SK-N-SH (cell line): Measurements from ENCODE around the gene DTD2.

Experiments used
- CHD2 ChIP-seq: fragments of 150-350 bp; IDR thresholded peaks from 2 replicates; pipeline ENCODE4 v1.6.1; 2018; ENCODE audit warnings: low read length; ENCODE audit not compliant: partially characterized antibody
- EP300 ChIP-seq, 2 experiments: IDR thresholded peaks; 2 replicates each; pipeline versions ENCODE4 v1.4.0 to v1.6.1; 2012; ENCODE audit warnings: borderline replicate concordance in 1 of 2, low read depth in 1 of 2, low read length in 1 of 2
- FOSL2 ChIP-seq: IDR thresholded peaks from 2 replicates; pipeline ENCODE4 v1.4.0; 2012; ENCODE audit warnings: low read depth, mild to moderate bottlenecking, moderate library complexity, borderline replicate concordance
- GABPA ChIP-seq: IDR thresholded peaks from 2 replicates; pipeline ENCODE4 v1.4.0; 2012; ENCODE audit warnings: low read depth, mild to moderate bottlenecking
- MXI1 ChIP-seq: IDR thresholded peaks from 2 replicates; pipeline ENCODE4 v1.6.1; 2012; ENCODE audit warnings: mild to moderate bottlenecking, low read depth, low read length, improper control_type of control experiment
- POLR2AphosphoS5 ChIP-seq: IDR thresholded peaks from 2 replicates; pipeline ENCODE4 v1.6.1; 2012; ENCODE audit warnings: low read depth, low read length
- RCOR1 ChIP-seq: fragments of 150-350 bp; IDR thresholded peaks from 2 replicates; pipeline ENCODE4 v1.6.1; 2017; ENCODE audit warnings: antibody characterized with exemption, low read length
- RFX5 ChIP-seq: IDR thresholded peaks from 2 replicates; pipeline ENCODE4 v1.6.1; 2012; ENCODE audit warnings: mild to moderate bottlenecking, improper control_type of control experiment, low read length
- TAF1 ChIP-seq: IDR thresholded peaks from 2 replicates; pipeline ENCODE4 v1.6.1; 2012; ENCODE audit warnings: low read depth, mild to moderate bottlenecking, low read length, moderate library complexity, borderline replicate concordance
- YY1 ChIP-seq: IDR thresholded peaks from 2 replicates; pipeline ENCODE4 v1.4.0; 2012; ENCODE audit warnings: low read depth, mild to moderate bottlenecking
- TF ChIP-seq, protein P1 (sequence below): fragments of 200-600 bp; sonication (generic); IDR thresholded peaks from 2 replicates; pipeline ENCODE4 v1.6.1; 2017; ENCODE audit warnings: antibody characterized with exemption, mild to moderate bottlenecking, moderate library complexity
- TF ChIP-seq, protein P2 (sequence below): fragments of 150-350 bp; IDR thresholded peaks from 2 replicates; pipeline ENCODE4 v1.6.1; 2017; ENCODE audit warnings: antibody characterized with exemption, low read length, low read depth, borderline replicate concordance
- TF ChIP-seq, protein P3 (sequence below): IDR thresholded peaks from 2 replicates; pipeline ENCODE4 v1.6.1; 2012; ENCODE audit warnings: mild to moderate bottlenecking, low read depth, low read length, moderate library complexity
- TF ChIP-seq, protein P4 (sequence below): IDR thresholded peaks from 2 replicates; pipeline ENCODE4 v1.4.0; 2012; ENCODE audit warnings: low read depth

DNA sequence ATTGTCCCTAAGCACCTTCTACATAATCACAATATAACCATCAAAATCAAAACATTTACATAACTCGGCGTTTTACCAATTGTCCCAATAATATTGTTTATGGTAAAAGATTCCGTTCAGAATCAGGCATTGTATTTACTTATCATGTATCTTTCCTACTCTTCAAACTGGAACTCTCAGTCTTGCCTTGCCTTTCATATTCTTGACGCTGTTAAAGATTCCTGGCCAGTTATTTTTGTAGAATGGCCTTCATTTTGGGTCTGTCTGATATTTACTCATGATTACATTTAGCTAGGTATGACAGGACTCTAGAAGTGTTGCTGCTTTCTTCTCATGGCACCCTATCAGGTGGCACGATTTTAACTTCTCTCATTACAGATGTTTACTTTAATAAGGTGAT, 36.1 kb downstream of the DTD2 start:
- no peak for TF ChIP-seq MXI1
- TF ChIP-seq TAF1: no peak
- TF ChIP-seq, protein P1, sequence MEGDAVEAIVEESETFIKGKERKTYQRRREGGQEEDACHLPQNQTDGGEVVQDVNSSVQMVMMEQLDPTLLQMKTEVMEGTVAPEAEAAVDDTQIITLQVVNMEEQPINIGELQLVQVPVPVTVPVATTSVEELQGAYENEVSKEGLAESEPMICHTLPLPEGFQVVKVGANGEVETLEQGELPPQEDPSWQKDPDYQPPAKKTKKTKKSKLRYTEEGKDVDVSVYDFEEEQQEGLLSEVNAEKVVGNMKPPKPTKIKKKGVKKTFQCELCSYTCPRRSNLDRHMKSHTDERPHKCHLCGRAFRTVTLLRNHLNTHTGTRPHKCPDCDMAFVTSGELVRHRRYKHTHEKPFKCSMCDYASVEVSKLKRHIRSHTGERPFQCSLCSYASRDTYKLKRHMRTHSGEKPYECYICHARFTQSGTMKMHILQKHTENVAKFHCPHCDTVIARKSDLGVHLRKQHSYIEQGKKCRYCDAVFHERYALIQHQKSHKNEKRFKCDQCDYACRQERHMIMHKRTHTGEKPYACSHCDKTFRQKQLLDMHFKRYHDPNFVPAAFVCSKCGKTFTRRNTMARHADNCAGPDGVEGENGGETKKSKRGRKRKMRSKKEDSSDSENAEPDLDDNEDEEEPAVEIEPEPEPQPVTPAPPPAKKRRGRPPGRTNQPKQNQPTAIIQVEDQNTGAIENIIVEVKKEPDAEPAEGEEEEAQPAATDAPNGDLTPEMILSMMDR: no peak
- TF ChIP-seq, protein P2, sequence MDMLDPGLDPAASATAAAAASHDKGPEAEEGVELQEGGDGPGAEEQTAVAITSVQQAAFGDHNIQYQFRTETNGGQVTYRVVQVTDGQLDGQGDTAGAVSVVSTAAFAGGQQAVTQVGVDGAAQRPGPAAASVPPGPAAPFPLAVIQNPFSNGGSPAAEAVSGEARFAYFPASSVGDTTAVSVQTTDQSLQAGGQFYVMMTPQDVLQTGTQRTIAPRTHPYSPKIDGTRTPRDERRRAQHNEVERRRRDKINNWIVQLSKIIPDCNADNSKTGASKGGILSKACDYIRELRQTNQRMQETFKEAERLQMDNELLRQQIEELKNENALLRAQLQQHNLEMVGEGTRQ: no peak
- TF ChIP-seq, protein P3, sequence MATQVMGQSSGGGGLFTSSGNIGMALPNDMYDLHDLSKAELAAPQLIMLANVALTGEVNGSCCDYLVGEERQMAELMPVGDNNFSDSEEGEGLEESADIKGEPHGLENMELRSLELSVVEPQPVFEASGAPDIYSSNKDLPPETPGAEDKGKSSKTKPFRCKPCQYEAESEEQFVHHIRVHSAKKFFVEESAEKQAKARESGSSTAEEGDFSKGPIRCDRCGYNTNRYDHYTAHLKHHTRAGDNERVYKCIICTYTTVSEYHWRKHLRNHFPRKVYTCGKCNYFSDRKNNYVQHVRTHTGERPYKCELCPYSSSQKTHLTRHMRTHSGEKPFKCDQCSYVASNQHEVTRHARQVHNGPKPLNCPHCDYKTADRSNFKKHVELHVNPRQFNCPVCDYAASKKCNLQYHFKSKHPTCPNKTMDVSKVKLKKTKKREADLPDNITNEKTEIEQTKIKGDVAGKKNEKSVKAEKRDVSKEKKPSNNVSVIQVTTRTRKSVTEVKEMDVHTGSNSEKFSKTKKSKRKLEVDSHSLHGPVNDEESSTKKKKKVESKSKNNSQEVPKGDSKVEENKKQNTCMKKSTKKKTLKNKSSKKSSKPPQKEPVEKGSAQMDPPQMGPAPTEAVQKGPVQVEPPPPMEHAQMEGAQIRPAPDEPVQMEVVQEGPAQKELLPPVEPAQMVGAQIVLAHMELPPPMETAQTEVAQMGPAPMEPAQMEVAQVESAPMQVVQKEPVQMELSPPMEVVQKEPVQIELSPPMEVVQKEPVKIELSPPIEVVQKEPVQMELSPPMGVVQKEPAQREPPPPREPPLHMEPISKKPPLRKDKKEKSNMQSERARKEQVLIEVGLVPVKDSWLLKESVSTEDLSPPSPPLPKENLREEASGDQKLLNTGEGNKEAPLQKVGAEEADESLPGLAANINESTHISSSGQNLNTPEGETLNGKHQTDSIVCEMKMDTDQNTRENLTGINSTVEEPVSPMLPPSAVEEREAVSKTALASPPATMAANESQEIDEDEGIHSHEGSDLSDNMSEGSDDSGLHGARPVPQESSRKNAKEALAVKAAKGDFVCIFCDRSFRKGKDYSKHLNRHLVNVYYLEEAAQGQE: no peak
- no peak for TF ChIP-seq FOSL2
- no peak for TF ChIP-seq GABPA
- TF ChIP-seq, protein P4, sequence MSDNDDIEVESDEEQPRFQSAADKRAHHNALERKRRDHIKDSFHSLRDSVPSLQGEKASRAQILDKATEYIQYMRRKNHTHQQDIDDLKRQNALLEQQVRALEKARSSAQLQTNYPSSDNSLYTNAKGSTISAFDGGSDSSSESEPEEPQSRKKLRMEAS: no peak
- TF ChIP-seq EP300 (IDR thresholded peaks at IDR 0.05; ENCODE audit: borderline replicate concordance in 1 of 2, low read depth in 1 of 2, low read length in 1 of 2): no peak
- TF ChIP-seq CHD2: no peak
- TF ChIP-seq YY1: no peak
- no peak for TF ChIP-seq POLR2AphosphoS5
- TF ChIP-seq RFX5: no peak
- TF ChIP-seq RCOR1: no peak
